Brain microvascular endothelial cell (primary cell): ENCODE measurements around the gene FAM72A.
"Not testable (repeated sequence)": the region's sequence is repeated elsewhere in the genome, so short reads cannot be mapped to it uniquely, and the experiment has no call there.

ENCODE experiments used
- DNase-seq: peaks from one replicate; pipeline ENCODE4 v3.0.0-alpha.2; 2020
- H3K27ac ChIP-seq: fragments of 250-450 bp; sonication (Bioruptor Pico); 2 replicates; pipeline ENCODE4 v1.5.1; 2020; ENCODE audit warnings: mild to moderate bottlenecking, moderate library complexity
- H3K27me3 ChIP-seq: fragments of 250-450 bp; sonication (Bioruptor Pico); replicated peaks from 2 replicates; pipeline ENCODE4 v1.5.1; 2020; ENCODE audit warnings: mild to moderate bottlenecking
- H3K36me3 ChIP-seq: fragments of 250-450 bp; sonication (Bioruptor Pico); replicated peaks from 2 replicates; pipeline ENCODE4 v1.5.1; 2020; ENCODE audit warnings: mild to moderate bottlenecking
- H3K4me3 ChIP-seq: 2 replicates; pipeline ENCODE4 v1.5.1; 2011; ENCODE audit warnings: low read depth, mild to moderate bottlenecking, control low read depth, low read length, moderate library complexity
- in situ Hi-C: cut with HindIII; loops from 2 replicates; pipeline ENCODE4 v1.10.0; 2017; ENCODE audit warnings: low sequenced_read_pairs, low pct_ligation_motif_present
- TF ChIP-seq, protein P1 (sequence below): IDR thresholded peaks from 2 replicates; pipeline ENCODE4 v1.5.1; 2011; ENCODE audit warnings: low read depth, mild to moderate bottlenecking, moderate library complexity, low read length, control low read depth, inconsistent platforms; ENCODE audit errors: missing control alignments

Gene FAM72A

DNA sequence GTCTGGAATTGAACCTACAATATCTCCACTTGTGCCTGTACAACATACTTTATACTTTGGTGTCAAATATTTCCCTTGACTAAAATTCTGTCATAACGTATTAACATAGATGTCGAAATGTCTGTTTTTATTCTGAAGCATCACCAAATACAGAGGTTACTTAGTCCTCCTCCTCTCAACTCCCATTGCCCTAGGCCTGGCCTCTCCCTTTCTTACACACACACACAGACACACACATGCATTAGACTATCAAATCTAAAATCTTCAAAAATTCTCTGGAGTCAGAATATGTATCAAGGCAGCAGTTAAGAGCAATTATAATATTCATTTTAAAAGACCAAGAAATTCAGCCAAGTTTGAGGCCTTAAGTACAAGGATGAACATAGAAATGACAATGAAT, 7.5 kb downstream of the FAM72A start:
- in situ Hi-C loops, DNase-seq, H3K27ac ChIP-seq, H3K4me3 ChIP-seq, H3K36me3 ChIP-seq, H3K27me3 ChIP-seq: not testable (repeated sequence)

DNA sequence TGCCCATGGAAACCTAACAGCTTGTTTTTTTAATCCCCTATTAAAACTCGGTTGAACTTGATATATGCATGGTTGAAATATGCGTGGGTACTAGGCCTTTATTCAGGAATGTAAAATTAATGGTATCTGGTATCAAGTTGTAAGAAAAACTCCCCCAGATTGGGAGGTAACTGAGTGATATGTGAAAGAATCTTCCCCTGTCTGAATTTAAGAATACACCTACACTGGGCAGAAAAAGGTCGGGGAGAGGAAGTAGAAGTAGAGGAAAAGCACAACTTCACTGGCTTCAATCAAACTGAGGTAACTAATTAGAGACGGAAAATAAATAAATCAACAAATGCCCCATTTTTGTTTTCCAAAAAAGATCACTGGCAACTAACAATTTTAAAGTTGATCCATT, 15.8 kb downstream of the FAM72A start:
- DNase-seq, H3K27ac ChIP-seq, H3K4me3 ChIP-seq, H3K36me3 ChIP-seq, in situ Hi-C loops, H3K27me3 ChIP-seq: not testable (repeated sequence)

DNA sequence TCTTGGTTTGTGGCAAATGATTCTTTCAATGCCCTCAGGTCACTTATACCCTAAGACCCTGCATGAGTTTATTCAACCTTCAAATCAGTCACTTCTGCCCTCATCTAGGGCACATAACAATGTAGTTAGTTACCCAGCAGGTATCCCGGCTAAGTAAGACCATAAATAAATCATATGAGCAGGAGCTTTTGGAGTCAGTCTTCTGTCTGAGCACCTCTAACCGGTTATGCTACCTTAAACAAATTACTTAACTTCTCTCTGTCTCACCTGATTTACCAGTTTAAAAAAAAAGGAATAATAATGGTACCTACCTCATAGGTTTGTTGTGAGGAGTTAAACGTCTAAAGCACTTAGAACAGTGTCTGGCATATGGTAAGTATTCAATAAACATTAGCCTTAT, 16.9 kb downstream of the FAM72A start:
- H3K4me3 ChIP-seq, H3K36me3 ChIP-seq, H3K27ac ChIP-seq, in situ Hi-C loops, DNase-seq, H3K27me3 ChIP-seq: not testable (repeated sequence)

DNA sequence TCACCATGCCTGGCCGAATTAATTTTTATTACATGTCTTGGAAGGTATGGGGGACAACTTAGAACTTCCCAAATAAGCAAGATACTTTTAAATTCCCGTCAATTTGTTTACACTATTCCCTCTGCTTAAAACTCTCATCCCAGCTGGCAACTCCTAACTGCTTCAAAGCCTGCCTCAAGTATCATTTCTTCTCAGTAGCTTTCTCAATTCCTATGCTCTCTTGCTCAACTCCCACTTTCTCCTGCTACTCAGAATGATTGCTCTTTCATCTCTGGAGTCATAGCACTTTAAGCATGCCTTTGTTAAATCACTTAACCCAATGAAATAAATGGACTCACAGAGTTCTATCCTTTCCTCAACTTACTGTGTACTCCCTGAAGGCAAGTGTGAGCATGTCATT, 18.9 kb downstream of the FAM72A start:
- H3K4me3 ChIP-seq, H3K27ac ChIP-seq, H3K27me3 ChIP-seq, in situ Hi-C loops, H3K36me3 ChIP-seq, DNase-seq: not testable (repeated sequence)

DNA sequence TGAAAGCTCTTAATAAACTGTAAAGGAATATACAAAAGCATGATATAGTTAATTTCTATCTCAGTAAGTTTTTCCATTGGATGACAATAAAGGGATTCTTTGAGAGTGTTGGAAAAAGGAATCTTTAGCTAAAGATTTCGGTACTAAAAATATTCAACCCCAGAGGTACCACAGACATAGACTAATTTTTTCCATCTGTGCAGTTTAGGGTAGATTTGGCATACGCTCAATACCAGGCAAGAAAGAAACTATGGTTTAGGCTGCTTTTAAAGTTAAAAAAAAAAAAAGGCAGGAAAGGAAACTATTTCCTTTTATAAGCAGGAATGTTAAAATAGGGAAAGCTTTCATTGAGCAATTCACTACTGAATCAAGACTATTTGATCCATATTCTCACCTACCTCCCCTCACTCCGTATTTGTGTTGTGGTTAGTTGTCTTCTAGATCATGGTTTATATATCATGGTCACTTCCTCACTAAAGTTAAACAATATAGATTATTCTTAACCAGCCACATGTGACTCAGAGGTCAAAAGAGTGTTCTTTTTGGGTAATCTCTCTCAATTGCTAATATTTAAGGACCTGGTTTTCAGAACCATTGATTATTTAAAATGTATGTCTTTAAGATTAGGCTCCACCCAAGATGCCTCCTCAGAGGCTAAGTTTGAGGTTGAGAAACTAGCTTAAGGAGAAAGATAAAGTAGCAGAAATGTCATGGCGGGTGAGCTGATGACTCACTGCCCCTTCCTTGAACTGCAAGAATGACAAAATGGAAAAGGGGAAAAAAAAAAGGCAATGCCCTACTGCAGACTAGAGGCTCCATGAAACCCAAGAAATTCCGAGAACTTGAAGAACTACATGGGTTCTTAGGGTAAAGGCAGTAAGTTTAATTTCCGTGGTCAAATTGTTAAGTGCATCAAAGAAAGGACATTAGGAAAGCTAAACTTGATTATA, 20.0 kb downstream of the FAM72A start:
- H3K4me3 ChIP-seq, H3K27me3 ChIP-seq, DNase-seq, in situ Hi-C loops, H3K36me3 ChIP-seq, H3K27ac ChIP-seq: not testable (repeated sequence)

DNA sequence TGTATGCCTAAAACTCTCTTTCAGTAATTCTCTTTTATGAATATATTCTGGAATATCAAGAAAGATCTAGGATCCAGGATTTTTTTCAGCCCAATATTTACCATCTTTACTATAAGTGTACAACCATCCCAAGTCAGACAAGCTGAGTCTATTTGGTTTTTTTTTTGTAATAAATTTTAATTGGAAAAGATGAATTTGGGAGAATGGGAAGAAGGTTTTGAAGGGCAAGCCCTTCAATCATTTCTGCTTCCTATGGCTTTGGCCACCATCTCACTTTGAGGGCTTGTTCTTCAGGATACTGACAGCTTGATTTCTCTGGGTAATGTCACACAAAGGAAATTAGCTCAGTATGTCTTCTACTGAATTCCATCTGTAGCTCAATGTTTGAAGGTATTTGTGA, 23.0 kb downstream of the FAM72A start:
- H3K4me3 ChIP-seq, H3K27ac ChIP-seq, DNase-seq, H3K27me3 ChIP-seq, in situ Hi-C loops, H3K36me3 ChIP-seq: not testable (repeated sequence)

DNA sequence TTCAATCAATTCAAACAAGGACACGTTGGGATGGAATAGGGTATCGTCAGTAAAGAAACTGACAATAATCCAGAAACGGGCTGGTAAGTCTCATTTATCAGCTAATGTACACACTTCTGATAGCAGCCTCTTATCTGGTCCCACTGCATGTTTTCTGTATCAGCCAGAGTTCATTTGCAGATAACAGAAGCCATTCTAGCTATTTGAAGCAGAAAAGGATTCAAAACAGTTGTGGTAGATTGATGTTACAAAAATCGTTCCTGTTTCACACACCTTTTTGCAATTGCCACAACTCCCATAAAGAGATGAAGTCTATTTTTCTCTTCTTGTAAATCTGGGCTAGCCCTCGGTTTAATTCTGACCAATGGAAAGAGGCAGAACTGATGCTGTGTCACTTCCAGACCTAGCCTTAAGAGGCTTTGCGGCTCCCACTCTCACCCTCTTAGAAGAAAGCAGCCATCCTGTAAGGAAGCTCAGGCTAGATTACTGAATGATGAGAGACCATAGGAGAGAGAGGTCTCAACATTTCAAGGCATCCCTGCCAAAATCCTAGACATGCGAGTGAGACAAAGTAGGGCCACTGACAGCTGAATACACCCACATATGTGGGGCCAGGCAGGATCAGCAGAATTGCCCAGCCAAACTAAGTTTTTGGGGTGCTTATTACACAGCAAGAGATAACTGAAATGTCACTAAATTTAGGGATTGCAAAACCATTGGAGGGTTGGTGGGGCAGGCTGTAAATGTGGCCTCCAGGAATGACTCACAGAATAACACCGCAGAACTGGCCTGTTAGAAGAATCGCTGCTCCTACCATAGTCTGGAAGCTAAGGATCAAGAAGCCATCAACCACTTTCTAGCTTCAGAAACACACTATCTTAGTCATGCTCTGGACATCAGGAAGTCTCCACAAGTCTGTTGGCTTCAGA, 24.3 kb downstream of the FAM72A start:
- peak overlapping the region; percentile 60 for H3K27ac ChIP-seq
- H3K36me3 ChIP-seq, H3K4me3 ChIP-seq, in situ Hi-C loops, H3K27me3 ChIP-seq: not testable (repeated sequence)
- DNase-seq = peak; percentile 82

DNA sequence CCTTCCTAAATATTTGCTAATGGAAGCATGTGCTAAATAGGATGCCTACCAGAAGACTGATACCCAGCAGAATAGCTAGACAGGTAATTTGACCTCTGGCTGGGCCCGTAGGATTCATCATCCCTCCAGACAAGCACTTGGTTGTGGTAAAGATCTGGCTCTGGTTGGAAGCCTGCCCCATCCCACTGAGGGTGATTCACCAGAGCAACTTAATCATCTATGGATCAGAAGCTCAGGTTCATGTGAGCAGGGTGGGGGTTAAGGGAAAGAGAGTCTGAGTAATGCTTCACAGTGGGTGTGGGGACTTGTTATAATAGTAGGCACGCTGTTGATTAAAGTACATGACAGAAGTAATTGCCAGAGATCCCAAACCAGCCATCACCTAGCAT, 26.5 kb downstream of the FAM72A start:
- in situ Hi-C loops = not testable (repeated sequence)

DNA sequence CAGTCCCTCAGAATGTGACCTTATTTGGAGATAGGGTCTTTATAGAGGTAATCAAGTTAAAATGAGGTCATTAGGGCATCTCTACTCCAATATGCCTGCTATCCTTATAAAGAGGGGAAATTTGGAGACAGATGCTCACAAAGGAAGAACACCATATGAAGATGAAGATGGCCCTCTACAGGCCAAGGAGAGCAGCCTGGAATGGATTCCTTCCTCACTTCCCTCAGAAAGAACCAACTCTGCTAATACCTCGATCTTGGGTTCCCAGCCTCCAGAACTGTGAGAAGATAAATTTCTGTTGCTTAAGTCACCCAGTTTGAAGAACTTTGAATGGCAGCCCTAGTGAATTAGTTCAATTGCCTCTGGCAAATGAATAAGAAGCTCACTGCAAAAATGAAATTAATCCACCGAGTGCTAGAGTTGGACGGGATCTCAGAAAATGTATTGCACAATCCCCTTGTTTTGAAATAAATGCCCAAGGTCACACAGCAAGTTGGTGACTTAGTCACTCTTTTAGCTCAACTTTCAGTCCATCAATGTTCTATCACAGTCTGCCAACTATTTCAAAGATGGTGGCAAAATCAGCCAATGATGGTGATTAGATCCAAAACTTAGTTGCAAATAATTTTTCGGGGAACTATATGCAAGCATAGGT, 27.1 kb downstream of the FAM72A start:
- H3K4me3 ChIP-seq, H3K36me3 ChIP-seq, H3K27ac ChIP-seq, in situ Hi-C loops, H3K27me3 ChIP-seq: not testable (repeated sequence)
- peak; percentile 11 for DNase-seq
- TF ChIP-seq, protein P1, sequence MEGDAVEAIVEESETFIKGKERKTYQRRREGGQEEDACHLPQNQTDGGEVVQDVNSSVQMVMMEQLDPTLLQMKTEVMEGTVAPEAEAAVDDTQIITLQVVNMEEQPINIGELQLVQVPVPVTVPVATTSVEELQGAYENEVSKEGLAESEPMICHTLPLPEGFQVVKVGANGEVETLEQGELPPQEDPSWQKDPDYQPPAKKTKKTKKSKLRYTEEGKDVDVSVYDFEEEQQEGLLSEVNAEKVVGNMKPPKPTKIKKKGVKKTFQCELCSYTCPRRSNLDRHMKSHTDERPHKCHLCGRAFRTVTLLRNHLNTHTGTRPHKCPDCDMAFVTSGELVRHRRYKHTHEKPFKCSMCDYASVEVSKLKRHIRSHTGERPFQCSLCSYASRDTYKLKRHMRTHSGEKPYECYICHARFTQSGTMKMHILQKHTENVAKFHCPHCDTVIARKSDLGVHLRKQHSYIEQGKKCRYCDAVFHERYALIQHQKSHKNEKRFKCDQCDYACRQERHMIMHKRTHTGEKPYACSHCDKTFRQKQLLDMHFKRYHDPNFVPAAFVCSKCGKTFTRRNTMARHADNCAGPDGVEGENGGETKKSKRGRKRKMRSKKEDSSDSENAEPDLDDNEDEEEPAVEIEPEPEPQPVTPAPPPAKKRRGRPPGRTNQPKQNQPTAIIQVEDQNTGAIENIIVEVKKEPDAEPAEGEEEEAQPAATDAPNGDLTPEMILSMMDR = peak; percentile 45

More for the DNA sequence above, 26.5 kb downstream of the FAM72A start:
- H3K4me3 ChIP-seq, H3K36me3 ChIP-seq, H3K27me3 ChIP-seq, H3K27ac ChIP-seq: not testable (repeated sequence)
- DNase-seq = peak; percentile 94
